Activated CD8-positive, alpha-beta memory T cell treated with anti-CD3 and anti-CD28 coated beads, Interleukin-2, amount 10 ng/mL, durations not matched to agents 7 days and 5 days (primary cell): ENCODE results near the gene OGT. TPM values are rescaled to one million over a fixed set of nuclear protein-coding genes. Genes with fewer than 3 reads are reported as not detected.

Experiments
- ATAC-seq: fragments of 150-1000 bp; cut with Tn5 transposase; one replicate; pipeline ENCODE4 v1.10.0; 2021; ENCODE audit warnings: moderate library complexity
- CTCF ChIA-PET: fragments of 350-600 bp; sonication (Branson Sonifier 250); formaldehyde crosslinking; loops from one replicate; lab custom pipeline; 2021; ENCODE audit warnings: antibody characterized with exemption; lab: Charles Lee
- DNase-seq: peaks from one replicate; pipeline ENCODE4 v3.0.0-alpha.2; 2020
- H3K27ac Mint-ChIP-seq: one replicate; pipeline ENCODE4 v1.8.0; 2021; ENCODE audit warnings: mild to moderate bottlenecking, mixed read lengths
- H3K27me3 Mint-ChIP-seq: one replicate; pipeline ENCODE4 v1.8.0; 2021; ENCODE audit warnings: mixed read lengths
- H3K36me3 Mint-ChIP-seq: one replicate; pipeline ENCODE4 v1.8.0; 2021; ENCODE audit warnings: mild to moderate bottlenecking, mixed read lengths
- H3K4me1 Mint-ChIP-seq: one replicate; pipeline ENCODE4 v1.8.0; 2021; ENCODE audit warnings: mixed read lengths
- H3K4me3 Mint-ChIP-seq: one replicate; pipeline ENCODE4 v1.8.0; 2021; ENCODE audit warnings: mild to moderate bottlenecking, moderate library complexity, mixed read lengths
- H3K9me3 Mint-ChIP-seq: one replicate; pipeline ENCODE4 v1.8.0; 2022; ENCODE audit warnings: low read depth, mixed read lengths
- total RNA-seq, 2 experiments: library from RNA; stranded (reverse); gene quantifications; one replicate each; pipeline ENCODE4 v1.2.3, GENCODE V29; 2021

The OGT gene
- total RNA-seq, 2 experiments from 2014 or later = 365 to 381 TPM

DNA sequence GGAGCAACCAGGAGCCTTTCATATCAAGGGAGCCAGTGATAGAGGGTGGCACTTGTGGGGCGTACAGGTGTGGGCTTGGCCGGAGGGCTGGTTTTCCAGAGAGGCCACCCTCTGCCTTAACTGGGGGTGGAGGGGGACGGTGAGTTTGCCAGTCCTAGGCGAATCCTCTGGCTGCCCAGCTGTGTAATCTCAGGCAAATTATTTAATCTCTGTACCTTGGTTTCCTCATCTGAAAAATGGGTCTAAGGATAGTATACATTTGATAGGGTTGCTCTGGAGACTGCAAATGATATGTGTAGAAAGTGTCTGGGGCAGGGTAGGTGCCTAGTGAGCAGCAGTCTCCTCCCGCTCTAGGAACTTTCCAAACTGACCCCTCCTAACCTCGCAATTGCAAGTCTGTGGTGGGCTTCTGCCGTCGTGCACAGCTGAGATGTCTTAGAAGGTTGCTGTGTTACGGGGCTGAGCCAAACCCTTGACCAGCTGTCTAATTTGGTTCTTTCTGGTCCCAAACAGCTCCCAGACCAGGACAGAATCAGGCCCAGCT is 89.2 kb downstream of the OGT start:
- DNase-seq (no peak), ATAC-seq (peak; percentile 4)
- Mint-ChIP-seq H3K27ac (peak overlapping the region; percentile 90), H3K9me3 (no peaks in the 10 kb centered on the region), H3K4me1 (peaks cover 61% of the 10 kb centered on the region), H3K4me3 (peak overlapping the region; percentile 56), H3K36me3 (peaks cover 8% of the 10 kb centered on the region), H3K27me3 (no peaks in the 10 kb centered on the region)
- CTCF ChIA-PET = interaction anchor here (0.5 to 2.2 kb wide), 10 partner anchors 8 to 90 kb away, joined by 3 to 10 read pairs (median 5); partner anchors contain the start of gene OGT

DNA sequence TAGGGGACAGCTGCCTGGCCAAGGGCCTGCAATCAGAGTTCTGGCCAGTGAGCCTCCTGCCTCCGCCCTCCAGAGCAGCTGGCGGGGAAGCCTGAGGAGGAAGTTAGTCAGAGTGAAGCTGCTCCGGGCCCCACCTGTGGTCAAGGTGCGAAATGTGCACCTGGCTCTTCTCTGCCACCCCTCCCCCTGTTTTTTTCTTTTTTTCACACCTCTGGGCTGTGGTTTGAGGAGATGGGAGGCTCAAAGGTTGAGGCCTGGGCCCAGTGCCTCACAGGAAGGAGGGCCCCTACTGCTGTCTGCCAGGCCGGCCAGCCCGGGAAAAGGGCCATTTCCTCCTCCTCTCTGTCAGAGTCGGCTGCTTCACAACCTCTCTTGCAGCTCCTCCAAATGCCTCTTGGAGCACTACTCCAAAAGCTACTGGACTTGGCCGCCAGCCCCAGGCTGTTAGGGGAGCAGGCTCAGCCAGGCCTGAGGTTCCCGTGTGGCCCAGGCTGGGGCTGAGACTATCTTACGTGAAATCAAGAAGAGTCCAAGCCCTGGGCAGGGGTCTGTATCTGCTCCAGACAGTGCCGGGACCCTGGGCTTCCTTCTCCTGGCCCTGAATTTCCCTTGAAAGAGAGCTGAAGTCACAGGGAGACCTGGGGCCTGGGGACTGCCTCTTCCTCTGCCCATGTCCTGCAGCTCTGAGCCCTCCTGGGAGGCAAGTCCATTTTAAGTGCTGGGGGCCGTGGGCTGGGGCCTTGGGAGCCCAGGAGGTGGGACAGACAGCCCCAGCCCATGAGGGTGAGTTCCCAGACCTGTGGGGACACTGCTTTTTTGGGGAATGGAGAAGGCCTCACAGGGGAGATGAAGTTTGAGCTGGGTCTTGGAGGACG is 89.9 kb downstream of the OGT start:
- CTCF ChIA-PET = interaction anchor here (0.7 to 2.2 kb wide), 9 partner anchors 8 to 91 kb away, joined by 3 to 10 read pairs (median 5); partner anchors contain the start of gene OGT
- Mint-ChIP-seq H3K4me3 (peak overlapping the region; percentile 56), H3K9me3 (no peaks in the 10 kb centered on the region), H3K36me3 (peaks cover 2% of the 10 kb centered on the region), H3K27ac (peak overlapping the region; percentile 90), H3K4me1 (peaks cover 62% of the 10 kb centered on the region), H3K27me3 (no peaks in the 10 kb centered on the region)
- DNase-seq = peak; percentile 87
- peak; percentile 63 for ATAC-seq

DNA sequence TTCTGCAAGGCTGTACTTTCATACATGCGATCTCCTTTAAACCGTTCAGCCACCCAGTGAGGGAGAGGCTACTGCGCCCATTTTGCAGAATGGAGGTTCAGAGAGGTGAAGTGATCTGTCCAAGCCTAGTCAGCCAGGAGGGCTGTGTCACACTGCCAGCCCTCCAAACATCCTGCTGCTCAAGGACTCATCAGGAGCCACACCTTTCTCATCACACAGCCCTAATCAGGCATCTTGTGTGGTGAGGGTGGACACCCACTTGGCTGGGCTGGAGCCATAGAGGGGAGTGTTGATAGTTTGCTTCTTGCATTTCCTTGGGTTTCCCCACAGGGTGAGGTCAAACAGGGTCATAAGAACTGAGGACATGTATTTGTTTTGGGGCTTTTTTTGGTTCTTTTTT is 90.8 kb downstream of the OGT start:
- Mint-ChIP-seq H3K4me1 (peaks cover 59% of the 10 kb centered on the region), H3K9me3 (no peaks in the 10 kb centered on the region), H3K4me3 (peak overlapping the region; percentile 56), H3K27me3 (no peaks in the 10 kb centered on the region), H3K36me3 (no peaks in the 10 kb centered on the region), H3K27ac (peak overlapping the region; percentile 90)
- ATAC-seq = no peak
- CTCF ChIA-PET = interaction anchor here (1.6 to 1.9 kb wide), 3 partner anchors 9 to 17 kb away, joined by 5 to 6 read pairs (median 6); no protein-coding TSS in a partner anchor
- peak; percentile 48 for DNase-seq

DNA sequence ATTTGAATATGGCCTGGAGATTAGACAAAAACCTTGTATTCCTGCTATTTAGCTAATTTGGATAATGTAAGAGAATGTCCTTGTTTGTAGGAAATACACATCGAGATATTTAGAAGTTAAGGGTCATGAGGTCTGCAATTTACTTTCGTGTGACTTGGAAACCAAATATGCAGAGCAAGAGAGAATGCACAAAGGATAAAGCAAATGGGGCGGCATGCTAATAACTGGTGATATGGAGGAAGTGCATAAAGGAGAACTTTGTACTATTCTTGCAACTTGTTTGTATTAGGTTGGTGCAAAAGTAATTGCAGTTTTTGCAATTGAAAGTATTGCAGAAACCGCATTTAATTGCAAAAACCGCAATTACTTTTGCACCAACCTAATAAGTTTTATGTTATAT is 92.6 kb downstream of the OGT start:
- CTCF ChIA-PET = interaction anchor here (0.8 kb wide), 2 partner anchors 9 to 11 kb away, joined by 3 read pairs; no protein-coding TSS in a partner anchor
- DNase-seq (no peak), ATAC-seq (no peak)
- H3K4me3 Mint-ChIP-seq = no peak overlapping the region
- no peaks in the 10 kb centered on the region for H3K36me3 Mint-ChIP-seq
- peaks cover 49% of the 10 kb centered on the region for H3K4me1 Mint-ChIP-seq
- no peaks in the 10 kb centered on the region for H3K9me3 Mint-ChIP-seq
- no peaks in the 10 kb centered on the region for H3K27me3 Mint-ChIP-seq
- H3K27ac Mint-ChIP-seq = no peak overlapping the region

Other genes with a start within 250 kb of the OGT start
- 100 to 1,000 TPM; 430 to 514 TPM for gene NONO, start 249.5 kb upstream of the OGT start, total RNA-seq
- 1 to 10 TPM; 5.6 to 6.3 TPM for gene ITGB1BP2, start 231.4 kb upstream of the OGT start, total RNA-seq
- 10 to 100 TPM; 35.3 to 46.1 TPM for gene TAF1, start 166.7 kb upstream of the OGT start, total RNA-seq
- 1 to 10 TPM; 4.3 to 6.7 TPM for gene GCNA, start 45.3 kb downstream of the OGT start, total RNA-seq
- gene CXCR3, start 85.4 kb downstream of the OGT start, total RNA-seq = 100 to 1,000 TPM in 1 of 2 experiments, 10 to 100 TPM in 1; 97.4 to 119 TPM
- gene CXorf49, start 185.2 kb downstream of the OGT start, total RNA-seq = not detected
- gene CXorf49B, start 230.2 kb downstream of the OGT start, total RNA-seq = not detected